Keratinocyte (primary cell): Measurements from ENCODE around the gene CCR7.

ENCODE experiments used
- CTCF ChIP-seq, 3 experiments: IDR thresholded peaks in 1 of 3; conservative IDR thresholded peaks in 1 of 3; optimal IDR thresholded peaks in 1 of 3; 2 replicates in 2 of 3; 3 replicates in 1 of 3; pipeline versions ENCODE3 to v1.5.1; 2011; ENCODE audit warnings: low read length in 3 of 3, mild to moderate bottlenecking in 3 of 3, moderate library complexity in 2 of 3, control low read depth in 1 of 3, inconsistent platforms in 1 of 3; ENCODE audit not compliant: insufficient read depth in 2 of 3; ENCODE audit errors: extremely low read depth in 1 of 3
- EZH2 ChIP-seq: IDR thresholded peaks from one replicate; pipeline ENCODE4 v1.6.1; 2012; ENCODE audit warnings: inconsistent platforms, mild to moderate bottlenecking, low read length, moderate library complexity

- TF ChIP-seq CTCF (optimal IDR thresholded peaks at IDR 0.05 in 1 of 3, IDR thresholded peaks at IDR 0.05 in 1 of 3, conservative IDR thresholded peaks at IDR 0.05 in 1 of 3; ENCODE audit: extremely low read depth in 1 of 3, insufficient read depth in 2 of 3, low read length in 3 of 3), result no peak
- no peak for TF ChIP-seq EZH2
Observed at GRCh38 chr17:40541060-40541872, 24.0 kb downstream of the CCR7 start.
